GM21723 (cell line): Measurements from ENCODE around the gene CLDN4.
"Not testable (repeated sequence)": the region's sequence is repeated elsewhere in the genome, so short reads cannot be mapped to it uniquely, and the experiment has no call there.

Experiments used
- ATAC-seq: cut with Tn5 transposase; IDR thresholded peaks from one replicate; pipeline ENCODE4 v1.9.1; 2021; ENCODE audit warnings: mild to moderate bottlenecking, moderate library complexity; ENCODE audit not compliant: unreplicated experiment

Gene CLDN4

DNA sequence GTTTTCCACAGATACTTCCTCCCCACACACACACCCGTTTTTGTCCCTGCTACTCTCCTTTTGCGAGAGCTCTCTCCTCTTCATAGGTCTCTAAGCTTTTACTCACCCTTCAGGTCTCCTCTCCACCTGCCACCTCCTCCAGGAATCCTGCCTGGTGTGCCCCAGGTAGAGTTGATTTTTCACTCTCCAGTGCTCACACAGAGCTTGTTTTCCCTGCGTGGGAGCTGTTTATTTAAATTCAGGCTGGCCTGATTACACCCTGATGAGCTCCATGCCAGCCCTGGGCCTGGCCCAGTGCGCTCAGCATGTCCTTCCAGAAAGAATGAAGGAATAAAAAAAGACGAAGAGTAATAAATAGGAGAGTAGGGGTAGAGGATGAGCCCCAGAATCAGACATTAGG lies 7.5 kb upstream of the CLDN4 start:
- no peak for ATAC-seq

DNA sequence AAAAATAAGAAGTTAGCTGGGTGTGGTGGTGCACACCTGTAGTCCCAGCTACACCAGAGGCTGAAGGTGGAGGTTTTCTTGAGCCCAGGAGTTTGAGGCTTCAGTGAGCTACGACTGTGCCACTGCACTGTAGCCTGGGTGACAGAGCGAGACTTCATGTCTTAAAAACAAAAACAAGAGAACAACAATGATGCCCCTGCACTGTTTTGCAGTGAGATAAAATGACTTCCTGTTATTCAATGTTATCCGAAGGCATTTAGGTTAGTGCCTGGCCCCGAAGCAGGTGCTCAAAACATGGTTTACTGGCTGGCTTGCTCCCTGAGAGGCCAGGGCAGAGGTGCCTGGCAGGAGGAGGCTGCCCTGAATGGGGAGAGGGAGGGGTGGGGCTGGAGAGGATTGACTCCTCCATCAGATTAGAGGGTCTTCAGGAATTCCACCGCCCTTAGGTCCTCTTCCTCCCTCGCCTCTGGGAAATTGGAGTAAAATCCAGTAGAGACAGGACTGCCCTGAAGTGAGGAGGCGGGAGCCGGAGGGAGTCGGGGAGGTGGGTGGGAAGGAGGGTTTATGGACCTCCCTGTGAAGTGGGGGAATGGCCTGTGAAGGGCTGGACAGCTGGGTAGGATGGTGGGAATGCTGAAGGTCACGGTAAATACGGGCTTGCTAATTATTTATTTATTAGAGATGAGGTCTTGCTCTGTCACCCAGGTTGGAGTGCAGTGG lies 6.8 kb upstream of the CLDN4 start:
- ATAC-seq = no peak

DNA sequence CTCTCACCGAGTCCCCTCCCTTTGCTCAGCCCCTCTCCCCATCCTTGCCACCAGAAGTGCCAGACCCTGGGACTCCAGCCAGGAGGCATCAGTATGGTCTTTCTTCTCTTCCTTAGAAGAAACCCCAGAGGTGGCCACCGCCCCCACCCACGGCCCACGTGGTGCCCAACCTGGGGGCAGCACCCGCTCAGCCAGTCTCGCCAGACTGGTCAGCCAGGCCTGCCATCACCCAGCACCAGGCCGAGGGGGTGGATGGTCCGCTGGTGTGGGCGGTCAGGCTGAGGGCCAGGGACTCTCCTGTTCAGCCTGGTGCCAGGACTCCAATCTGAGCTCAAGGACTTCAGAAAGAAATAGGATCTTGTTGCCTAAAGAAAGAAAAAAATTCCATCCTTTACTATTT lies 5.8 kb upstream of the CLDN4 start:
- ATAC-seq = no peak

DNA sequence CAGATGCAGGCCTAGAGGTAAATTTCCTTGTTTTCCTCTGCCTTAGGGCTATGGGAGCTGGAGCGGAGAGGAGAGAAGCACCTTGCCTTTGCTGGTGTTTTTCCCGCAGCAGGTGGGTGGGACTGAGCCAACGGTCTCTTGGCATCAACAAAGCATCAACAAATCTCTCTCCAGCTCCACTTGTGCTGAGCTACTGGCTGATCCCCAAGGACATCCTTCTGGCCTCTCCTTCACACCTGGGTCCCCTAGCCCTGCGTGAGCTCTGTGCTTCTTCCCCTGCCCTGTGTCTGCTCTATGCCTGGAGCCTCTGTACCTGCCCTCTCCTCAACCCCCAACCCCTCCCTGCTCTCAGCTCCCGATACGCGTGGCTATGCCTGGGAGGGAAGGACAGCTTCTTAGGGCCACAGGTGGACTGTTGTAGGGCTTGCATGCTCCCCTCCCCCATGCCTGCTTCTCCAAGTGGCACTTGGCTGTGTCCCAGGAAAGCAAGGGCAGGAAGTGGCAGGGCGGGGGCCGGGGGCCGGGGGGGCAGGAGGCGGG lies 3.2 kb upstream of the CLDN4 start:
- ATAC-seq = no peak

DNA sequence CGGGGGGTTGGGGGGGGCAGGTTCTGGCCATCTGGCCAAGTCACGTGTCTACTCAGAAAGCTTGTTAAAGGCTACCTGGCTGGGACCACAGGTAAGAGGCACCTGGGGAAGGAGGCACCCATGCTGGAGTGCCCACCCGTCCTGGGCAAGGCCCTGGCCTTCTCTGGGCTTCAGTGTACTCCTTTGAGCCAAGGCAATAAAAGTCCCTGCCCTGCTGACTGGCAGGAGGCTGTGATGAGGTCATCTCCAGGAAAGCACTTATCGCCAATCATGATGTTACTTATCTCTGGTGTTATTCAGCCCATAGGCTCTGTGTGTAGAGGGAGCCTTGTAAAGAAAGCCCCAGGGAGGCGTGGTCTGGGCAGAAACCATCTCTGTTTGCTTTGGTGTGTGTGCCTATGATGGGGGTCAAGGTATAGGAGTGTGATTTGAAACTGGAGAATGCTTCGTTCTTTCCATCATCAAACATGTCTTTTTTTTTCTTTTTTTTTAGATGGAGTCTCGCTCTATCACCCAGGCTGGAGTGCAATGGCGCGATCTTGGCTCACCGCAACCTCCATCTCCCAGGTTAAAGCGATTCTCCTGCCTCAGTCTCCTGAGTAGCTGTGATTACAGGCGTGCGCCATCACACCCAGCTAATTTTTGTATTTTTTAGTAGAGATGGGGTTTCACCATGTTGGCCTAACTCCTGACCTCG lies 2.5 kb upstream of the CLDN4 start:
- no peak for ATAC-seq

DNA sequence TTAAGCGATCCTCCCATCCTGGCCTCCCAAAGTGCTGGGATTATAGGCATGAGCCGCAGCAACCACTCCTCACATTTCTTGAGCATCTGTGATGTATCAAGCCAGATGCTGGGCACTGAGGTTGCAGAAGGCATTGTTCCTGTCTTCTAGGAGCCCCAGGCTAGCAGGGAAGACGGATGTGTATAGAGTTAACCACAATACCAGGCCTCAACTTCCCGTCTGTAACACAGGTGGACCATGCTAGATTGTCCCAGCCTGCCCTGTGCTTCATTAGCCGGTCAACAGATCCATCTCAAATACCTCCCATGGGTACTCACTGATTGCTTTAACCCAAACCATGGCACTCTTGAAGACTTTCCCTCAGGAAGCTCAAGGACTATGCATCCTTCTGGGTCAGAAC lies 1.8 kb upstream of the CLDN4 start:
- ATAC-seq = no peak

DNA sequence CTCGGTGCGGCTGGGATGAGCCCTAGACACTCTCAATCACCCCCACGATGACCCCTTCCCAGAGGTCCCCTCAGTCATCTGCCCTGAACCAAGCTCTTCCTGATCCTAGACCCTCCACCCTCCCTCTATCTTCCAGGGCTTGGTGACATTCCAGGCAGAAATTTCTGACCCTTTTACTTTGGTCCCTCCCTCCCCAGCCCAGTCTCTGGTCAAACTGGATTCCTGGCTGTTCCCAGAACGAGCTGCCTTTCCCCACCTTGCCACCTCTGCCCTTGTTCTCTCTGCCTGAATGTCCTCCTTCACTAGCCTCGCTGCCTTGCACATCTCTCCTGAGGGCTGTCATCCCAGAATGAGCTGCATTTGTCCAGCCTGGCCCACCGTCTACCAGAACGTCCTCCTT lies 1.3 kb upstream of the CLDN4 start:
- no peak for ATAC-seq

DNA sequence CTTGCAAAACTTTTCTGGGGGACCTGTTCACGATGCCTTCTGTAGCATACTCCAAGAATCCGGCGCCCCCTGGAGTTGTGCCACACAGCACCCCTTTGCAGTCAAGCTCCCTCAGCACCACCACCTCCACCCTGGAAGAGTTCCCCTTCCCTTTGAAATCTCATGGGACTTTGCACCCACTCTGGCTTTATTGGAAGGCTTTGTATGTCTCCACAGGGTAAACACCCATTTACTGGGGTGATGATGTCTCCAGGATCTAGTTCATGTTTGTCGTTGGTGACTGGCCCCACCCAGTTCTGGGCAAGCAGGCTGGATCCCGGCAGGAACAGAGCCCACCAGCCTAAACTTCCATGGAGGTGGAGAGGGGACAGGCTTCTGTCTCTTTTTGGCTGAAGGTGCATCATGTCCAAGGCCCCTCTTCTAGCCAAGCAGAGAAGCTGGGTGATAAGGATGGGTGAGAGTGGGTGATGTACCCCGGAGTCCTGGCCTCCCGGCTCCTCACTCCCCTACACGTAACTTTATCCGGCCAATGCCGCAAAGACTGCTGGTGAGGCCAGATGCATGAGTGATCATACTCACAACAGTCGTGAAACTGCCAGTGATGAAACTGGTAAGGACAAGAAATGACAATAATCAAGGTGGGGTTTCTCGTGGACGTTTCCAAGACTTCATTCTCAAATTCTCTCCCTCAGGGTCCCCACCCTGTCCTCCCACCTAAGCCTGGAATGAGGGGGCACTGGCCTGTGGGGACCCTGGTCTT lies 695 bp upstream of the CLDN4 start:
- ATAC-seq = no peak

DNA sequence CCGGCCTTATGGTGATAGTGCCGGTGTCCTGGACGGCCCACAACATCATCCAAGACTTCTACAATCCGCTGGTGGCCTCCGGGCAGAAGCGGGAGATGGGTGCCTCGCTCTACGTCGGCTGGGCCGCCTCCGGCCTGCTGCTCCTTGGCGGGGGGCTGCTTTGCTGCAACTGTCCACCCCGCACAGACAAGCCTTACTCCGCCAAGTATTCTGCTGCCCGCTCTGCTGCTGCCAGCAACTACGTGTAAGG lies 713 bp downstream of the CLDN4 start:
- no peak for ATAC-seq

DNA sequence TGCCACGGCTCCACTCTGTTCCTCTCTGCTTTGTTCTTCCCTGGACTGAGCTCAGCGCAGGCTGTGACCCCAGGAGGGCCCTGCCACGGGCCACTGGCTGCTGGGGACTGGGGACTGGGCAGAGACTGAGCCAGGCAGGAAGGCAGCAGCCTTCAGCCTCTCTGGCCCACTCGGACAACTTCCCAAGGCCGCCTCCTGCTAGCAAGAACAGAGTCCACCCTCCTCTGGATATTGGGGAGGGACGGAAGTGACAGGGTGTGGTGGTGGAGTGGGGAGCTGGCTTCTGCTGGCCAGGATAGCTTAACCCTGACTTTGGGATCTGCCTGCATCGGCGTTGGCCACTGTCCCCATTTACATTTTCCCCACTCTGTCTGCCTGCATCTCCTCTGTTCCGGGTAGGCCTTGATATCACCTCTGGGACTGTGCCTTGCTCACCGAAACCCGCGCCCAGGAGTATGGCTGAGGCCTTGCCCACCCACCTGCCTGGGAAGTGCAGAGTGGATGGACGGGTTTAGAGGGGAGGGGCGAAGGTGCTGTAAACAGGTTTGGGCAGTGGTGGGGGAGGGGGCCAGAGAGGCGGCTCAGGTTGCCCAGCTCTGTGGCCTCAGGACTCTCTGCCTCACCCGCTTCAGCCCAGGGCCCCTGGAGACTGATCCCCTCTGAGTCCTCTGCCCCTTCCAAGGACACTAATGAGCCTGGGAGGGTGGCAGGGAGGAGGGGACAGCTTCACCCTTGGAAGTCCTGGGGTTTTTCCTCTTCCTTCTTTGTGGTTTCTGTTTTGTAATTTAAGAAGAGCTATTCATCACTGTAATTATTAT lies 1.2 kb downstream of the CLDN4 start:
- ATAC-seq = no peak

DNA sequence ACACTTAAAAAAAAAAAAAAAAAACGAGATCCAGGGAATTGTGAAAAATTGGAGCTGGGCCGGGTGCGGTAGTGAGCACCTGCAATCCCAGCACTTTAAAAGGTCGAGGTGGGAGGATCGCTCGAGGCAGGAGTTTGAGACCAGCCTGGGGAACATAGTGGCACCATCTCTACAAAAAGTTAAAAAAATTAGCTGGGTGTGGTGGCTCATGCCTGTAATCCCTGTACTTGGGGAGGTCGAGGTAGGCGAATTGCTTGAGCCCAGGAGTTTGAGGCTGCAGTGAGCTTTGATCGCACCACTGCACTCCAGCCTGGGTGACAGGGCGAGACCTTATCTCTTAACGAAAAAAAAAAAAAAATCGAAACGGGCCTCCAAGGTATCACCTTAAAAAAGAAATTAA lies 2.0 kb downstream of the CLDN4 start:
- ATAC-seq = no peak

DNA sequence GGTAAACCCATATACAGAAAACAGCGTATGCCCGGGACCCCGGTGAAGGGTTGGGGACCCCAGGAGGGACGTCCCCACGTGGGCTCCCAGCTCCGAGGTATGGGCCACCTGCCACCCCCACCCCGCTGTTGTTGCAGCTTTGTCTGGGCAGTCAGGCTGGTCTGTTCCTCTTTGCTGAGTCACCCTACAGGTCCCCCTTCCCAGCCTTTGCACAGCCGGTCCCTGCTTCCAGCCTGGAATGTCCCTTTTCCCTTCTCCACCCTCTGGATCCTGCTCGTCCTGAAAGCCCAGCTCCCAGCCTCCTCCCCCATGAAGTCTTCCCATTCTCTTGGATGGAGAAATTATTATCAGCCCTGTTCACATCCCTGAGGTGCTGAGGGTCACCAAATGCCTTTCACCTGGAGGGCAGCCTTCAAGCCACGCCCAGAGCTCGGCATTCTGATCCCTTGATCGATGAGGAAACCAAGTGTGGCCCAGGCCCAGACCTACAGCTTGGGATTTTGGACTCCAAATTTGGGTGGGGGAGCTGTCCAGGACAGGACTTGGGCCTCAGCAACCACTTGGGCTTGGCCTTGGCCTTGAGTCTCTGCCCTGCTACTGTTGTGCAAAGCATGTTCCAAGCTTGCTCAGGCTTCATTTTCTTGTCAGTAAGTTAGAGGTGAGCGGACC lies 2.6 kb downstream of the CLDN4 start:
- ATAC-seq = no peak

DNA sequence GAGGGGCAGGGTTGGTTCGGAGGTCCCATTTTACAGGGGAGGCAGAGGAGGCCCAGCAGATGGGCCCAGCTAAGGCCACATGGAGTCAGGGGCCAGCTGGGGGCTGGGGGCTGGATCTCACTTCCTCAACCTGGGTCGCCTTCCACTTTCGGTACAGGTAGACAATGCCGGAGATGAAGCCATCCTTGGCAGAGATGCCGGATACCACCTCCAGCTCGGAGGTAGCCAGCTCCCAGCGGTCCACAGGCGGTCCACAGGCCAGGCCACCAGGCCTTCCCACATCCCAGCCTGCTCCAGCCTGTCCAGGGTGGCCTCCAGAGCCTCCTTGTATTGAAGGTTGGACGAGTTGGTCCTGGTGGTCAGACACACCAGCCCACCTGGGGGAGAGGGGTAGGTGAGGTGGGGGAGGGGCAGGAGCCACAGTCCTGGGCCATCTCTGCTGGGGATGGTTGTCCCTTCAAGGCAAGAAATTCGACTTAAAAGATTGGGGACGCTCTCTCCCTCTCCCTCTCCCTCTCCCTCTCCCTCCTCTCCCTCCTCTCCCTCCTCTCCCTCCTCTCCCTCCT lies 3.9 kb downstream of the CLDN4 start:
- ATAC-seq = no peak

DNA sequence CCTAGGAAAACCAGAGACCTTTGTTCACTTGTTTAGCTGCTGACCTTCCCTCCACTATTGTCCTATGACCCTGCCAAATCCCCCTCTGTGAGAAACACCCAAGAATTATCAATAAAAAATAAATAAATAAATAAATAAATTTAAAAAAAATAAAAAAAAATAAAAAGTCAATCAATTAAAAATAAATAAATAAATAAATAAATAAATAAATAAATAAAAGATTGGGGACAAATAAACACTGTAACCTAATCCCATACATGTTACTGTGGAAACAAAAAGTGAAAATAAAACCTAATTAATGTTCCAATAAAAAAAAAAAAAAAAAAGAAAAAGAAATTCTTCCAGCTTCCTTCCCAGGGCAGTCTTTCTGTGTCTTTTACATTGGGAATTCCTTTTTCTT lies 6.4 kb downstream of the CLDN4 start:
- not testable (repeated sequence) for ATAC-seq

DNA sequence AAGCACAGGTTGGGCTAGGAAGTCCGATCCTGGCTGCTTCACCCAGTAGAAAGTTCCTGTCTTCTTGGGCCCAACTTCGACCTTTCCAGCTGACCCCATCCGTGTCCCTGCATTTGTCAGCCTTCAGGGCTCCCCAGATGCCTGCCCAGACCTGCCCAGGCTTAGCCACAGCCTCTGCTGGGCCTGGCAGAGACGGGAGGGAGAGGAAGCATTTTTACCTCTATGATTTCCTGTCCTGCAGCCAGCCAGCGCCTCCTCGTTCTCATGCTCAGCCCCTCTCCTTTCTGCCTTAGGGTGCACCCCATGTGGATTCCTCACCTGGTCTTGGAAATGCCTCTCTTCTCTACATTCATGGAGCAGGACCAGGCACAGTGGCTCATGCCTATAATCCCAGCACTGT lies 7.8 kb downstream of the CLDN4 start:
- no peak for ATAC-seq

DNA sequence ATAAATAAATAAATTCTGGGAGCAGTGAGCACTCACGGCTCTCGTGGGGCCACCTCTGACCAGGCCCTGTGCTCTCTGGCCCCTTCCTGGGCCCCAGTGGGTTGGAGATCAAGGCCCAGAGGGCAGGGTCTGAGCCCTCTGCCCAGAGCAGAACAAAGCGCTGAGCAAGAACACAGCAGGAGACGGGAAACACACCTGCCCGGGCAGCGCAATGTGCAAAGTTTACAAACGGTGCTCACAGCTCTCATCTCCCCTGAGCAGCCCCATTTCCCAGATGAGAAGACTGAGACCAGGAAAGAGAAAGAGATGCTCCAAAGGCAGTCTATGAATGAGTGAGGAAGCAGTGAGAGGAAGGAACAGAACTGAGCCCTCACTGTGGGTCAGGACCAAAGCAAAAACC lies 8.5 kb downstream of the CLDN4 start:
- no peak for ATAC-seq

DNA sequence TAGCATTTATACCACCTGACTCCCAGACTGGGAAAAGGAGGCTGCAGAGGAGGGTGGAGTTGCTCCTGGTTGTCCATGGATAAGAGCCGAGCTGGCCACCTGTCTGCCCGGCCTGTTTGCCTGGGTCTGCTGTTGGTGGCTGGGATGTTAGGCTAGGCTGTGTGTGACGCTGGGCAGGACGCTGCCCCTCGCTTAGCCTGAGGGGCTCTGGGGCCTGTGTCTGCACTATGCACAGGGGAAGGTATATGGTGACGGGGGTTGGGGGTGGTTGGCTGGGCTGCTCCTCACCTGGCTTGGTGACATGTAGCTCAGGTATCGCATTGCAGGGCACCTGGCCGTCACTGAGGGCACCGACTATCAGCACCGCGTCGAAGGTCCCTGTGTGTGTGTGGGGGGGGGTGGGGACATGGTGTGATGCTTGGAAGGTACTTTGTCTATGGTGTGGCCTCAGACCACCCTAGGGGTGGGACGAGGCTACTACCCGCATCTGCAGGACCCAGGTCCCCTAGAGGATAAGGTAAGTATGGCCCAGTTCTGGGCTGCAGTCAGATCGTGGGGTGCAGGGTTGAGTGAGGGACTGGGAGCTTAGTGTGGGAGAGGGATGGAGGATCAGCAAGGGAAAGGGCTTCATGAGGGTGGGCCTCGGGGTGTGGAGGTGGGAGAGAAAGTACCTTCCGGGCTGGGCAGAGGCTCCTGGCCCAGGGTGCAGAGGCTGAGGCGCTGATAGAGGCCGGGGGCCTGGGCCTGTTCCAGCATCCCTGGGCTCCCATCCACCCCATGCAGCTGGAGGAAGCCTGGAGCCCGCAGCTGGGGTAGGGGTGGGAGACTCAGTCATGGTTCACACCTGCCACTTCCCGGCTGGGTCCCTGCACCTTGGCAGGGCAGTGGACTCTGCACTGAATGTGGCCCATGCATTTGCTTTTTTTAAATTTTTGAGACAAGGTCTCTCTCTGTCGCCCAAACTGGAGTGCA lies 9.2 kb downstream of the CLDN4 start:
- no peak for ATAC-seq

DNA sequence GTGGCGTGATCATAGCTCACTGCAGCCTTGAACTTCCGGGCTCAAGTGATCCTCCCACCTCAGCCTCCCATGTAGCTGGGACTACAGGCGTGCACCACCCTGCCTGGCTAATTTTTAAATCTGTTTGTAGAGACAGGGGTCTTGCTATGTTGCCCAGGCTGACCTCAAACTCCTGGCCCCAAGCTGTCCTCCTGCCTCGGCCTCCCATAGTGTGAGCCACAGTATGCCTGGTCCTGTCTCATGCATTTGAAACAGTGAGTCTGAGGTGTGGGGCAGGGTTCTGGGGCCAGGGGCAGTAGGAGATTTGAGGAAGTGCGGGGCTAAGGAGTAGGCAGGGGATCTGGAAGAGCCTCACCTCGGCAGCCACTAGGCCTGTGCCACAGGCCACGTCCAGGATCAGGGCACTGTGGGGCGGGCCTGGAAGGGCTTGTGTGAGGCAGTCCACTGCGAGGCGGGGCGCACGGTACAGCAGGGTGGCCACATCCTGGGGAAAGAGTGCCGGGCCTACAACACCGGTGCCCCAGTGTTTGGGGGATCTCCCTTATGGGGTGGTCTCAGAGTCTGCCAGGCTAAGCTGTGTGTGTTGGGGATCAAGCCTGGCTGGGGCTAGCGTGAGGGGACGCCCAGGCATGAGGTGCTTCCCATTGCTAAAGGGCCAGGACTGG lies 10.1 kb downstream of the CLDN4 start:
- ATAC-seq = no peak

DNA sequence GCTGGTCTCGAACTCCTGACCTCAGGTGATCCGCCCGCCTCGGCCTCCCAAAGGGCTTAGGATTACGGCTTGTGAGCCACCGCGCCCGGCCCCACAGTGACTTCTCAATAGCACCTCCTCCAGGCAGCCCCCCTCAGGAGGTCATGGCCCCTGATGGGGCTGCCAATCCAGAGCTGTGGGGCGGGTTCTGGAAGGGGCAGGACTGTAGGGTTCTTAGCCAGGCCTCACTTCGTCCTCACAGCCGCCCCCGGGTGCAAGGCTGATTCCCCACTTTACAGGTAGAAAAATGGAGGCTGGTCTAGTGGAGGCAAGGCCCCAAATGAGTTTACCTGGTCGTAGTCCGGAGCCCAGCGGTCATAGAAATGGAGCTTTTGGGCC lies 10.9 kb downstream of the CLDN4 start:
- ATAC-seq = no peak
